Activated CD4-positive, alpha-beta T cell treated with anti-CD3 and anti-CD28 coated beads, Interleukin-2, amount 10 ng/mL, durations not matched to agents 7 days and 5 days (primary cell): ENCODE results near the gene CHAF1A. TPM values are rescaled to one million over a fixed set of nuclear protein-coding genes. Genes with fewer than 3 reads are reported as not detected.

Source experiments
- CTCF ChIA-PET: fragments of 350-600 bp; sonication (Branson Sonifier 250); formaldehyde crosslinking; loops from one replicate; lab custom pipeline; 2021; ENCODE audit warnings: antibody characterized with exemption; lab: Charles Lee
- POLR2A ChIA-PET: fragments of 350-600 bp; sonication (Branson Sonifier 250); formaldehyde crosslinking; loops from one replicate; lab custom pipeline; 2021; ENCODE audit warnings: antibody characterized with exemption; lab: Charles Lee
- DNase-seq: peaks from one replicate; pipeline ENCODE4 v3.0.0-alpha.2; 2020
- H3K27ac Mint-ChIP-seq: one replicate; pipeline ENCODE4 v1.8.0; 2021; ENCODE audit warnings: mild to moderate bottlenecking, moderate library complexity, mixed read lengths
- H3K27me3 Mint-ChIP-seq: one replicate; pipeline ENCODE4 v1.8.0; 2021; ENCODE audit warnings: mixed read lengths
- H3K36me3 Mint-ChIP-seq: one replicate; pipeline ENCODE4 v1.8.0; 2021; ENCODE audit warnings: low read depth, mixed read lengths
- H3K4me1 Mint-ChIP-seq: one replicate; pipeline ENCODE4 v1.8.0; 2021; ENCODE audit warnings: mixed read lengths
- H3K4me3 Mint-ChIP-seq: one replicate; pipeline ENCODE4 v1.8.0; 2021; ENCODE audit warnings: mild to moderate bottlenecking, moderate library complexity, mixed read lengths
- H3K9me3 Mint-ChIP-seq: one replicate; pipeline ENCODE4 v1.8.0; 2021; ENCODE audit warnings: mixed read lengths
- total RNA-seq, 2 experiments: library from RNA; stranded (reverse); gene quantifications; one replicate each; pipeline ENCODE4 v1.2.3, GENCODE V29; 2021

Gene CHAF1A
- total RNA-seq, 2 experiments from 2014 or later: 77.1 to 83.7 TPM

GRCh38 chr19:4376028-4376670, 26.3 kb upstream of the CHAF1A start:
- CTCF ChIA-PET: interaction anchor here (1.6 to 4.7 kb wide), 3 partner anchors 18 to 109 kb away, joined by 3 to 25 read pairs (median 7); partner anchors contain the start of gene SH3GL1
- POLR2A ChIA-PET: interaction anchor here (0.8 kb wide), 1 partner anchor 26 kb away, joined by 3 read pairs; no protein-coding TSS in a partner anchor
- no peak overlapping the region for H3K4me3 Mint-ChIP-seq

GRCh38 chr19:4376671-4376990, 25.8 kb upstream of the CHAF1A start:
- DNase-seq: no peak
- Mint-ChIP-seq H3K4me3 (no peak overlapping the region), H3K4me1 (peaks cover 80% of the 10 kb centered on the region), H3K27ac (peak overlapping the region; percentile 60), H3K9me3 (no peaks in the 10 kb centered on the region), H3K36me3 (peaks cover 8% of the 10 kb centered on the region), H3K27me3 (no peaks in the 10 kb centered on the region)
- CTCF ChIA-PET: interaction anchor here (2.3 to 4.7 kb wide), 2 partner anchors 24 to 110 kb away, joined by 7 to 25 read pairs; partner anchors contain the start of gene SH3GL1
- POLR2A ChIA-PET: no interaction called here

More at GRCh38 chr19:4376028-4376670, 26.3 kb upstream of the CHAF1A start:
- Mint-ChIP-seq H3K4me1 (peaks cover 81% of the 10 kb centered on the region), H3K36me3 (peaks cover 8% of the 10 kb centered on the region), H3K27me3 (no peaks in the 10 kb centered on the region), H3K27ac (peak overlapping the region; percentile 50), H3K9me3 (no peaks in the 10 kb centered on the region)
- DNase-seq: no peak

- CTCF ChIA-PET: interaction anchor here (2.3 to 4.7 kb wide), 2 partner anchors 23 to 111 kb away, joined by 7 to 25 read pairs; partner anchors contain the start of gene SH3GL1
- H3K4me1 Mint-ChIP-seq: peaks cover 79% of the 10 kb centered on the region
Measured at GRCh38 chr19:4376991-4377781, 25.3 kb upstream of the CHAF1A start.

GRCh38 chr19:4378886-4379285, 23.6 kb upstream of the CHAF1A start:
- ChIA-PET CTCF (interaction anchor here (0.7 to 5.6 kb wide), 4 partner anchors 9 to 26 kb away, joined by 3 to 27 read pairs (median 14); partner anchors contain the start of gene SH3GL1), POLR2A (no interaction called here)
- Mint-ChIP-seq H3K4me3 (peak overlapping the region; percentile 75), H3K4me1 (peaks cover 78% of the 10 kb centered on the region), H3K36me3 (peaks cover 13% of the 10 kb centered on the region), H3K27me3 (no peaks in the 10 kb centered on the region), H3K27ac (peak overlapping the region; percentile 88), H3K9me3 (no peaks in the 10 kb centered on the region)
- DNase-seq: no peak

More at GRCh38 chr19:4376991-4377781, 25.3 kb upstream of the CHAF1A start:
- no peak for DNase-seq
- no peak overlapping the region for H3K4me3 Mint-ChIP-seq
- peaks cover 8% of the 10 kb centered on the region for H3K36me3 Mint-ChIP-seq
- no peak overlapping the region for H3K27ac Mint-ChIP-seq
- no peaks in the 10 kb centered on the region for H3K9me3 Mint-ChIP-seq
- H3K27me3 Mint-ChIP-seq: no peaks in the 10 kb centered on the region
- POLR2A ChIA-PET: no interaction called here

- no peak for DNase-seq
- ChIA-PET CTCF (interaction anchor here (1.1 to 5.6 kb wide), 3 partner anchors 10 to 21 kb away, joined by 3 to 27 read pairs (median 4); partner anchors contain the start of gene SH3GL1), POLR2A (interaction anchor here (0.6 kb wide), 1 partner anchor 39 kb away, joined by 6 read pairs; no protein-coding TSS in a partner anchor)
- peaks cover 13% of the 10 kb centered on the region for H3K36me3 Mint-ChIP-seq
- H3K27me3 Mint-ChIP-seq: no peaks in the 10 kb centered on the region
- H3K4me3 Mint-ChIP-seq: peak overlapping the region; percentile 75
- H3K27ac Mint-ChIP-seq: peak overlapping the region; percentile 88
- H3K9me3 Mint-ChIP-seq: no peaks in the 10 kb centered on the region
- peaks cover 74% of the 10 kb centered on the region for H3K4me1 Mint-ChIP-seq
Measured at GRCh38 chr19:4379383-4380253, 22.8 kb upstream of the CHAF1A start.

GRCh38 chr19:4380254-4380727, 22.1 kb upstream of the CHAF1A start:
- ChIA-PET POLR2A (interaction anchor here (0.6 kb wide), 1 partner anchor 38 kb away, joined by 6 read pairs; no protein-coding TSS in a partner anchor), CTCF (interaction anchor here (1.1 to 5.6 kb wide), 2 partner anchors 13 to 20 kb away, joined by 3 to 27 read pairs; partner anchors contain the start of gene SH3GL1)
- Mint-ChIP-seq H3K9me3 (no peaks in the 10 kb centered on the region), H3K4me3 (peak overlapping the region; percentile 75), H3K4me1 (peaks cover 71% of the 10 kb centered on the region), H3K27me3 (no peaks in the 10 kb centered on the region), H3K27ac (peak overlapping the region; percentile 88), H3K36me3 (peaks cover 13% of the 10 kb centered on the region)
- DNase-seq: peak; percentile 73

- no peak overlapping the region for H3K27ac Mint-ChIP-seq
Measured at GRCh38 chr19:4385291-4386040, 17.0 kb upstream of the CHAF1A start.

GRCh38 chr19:4386041-4386782, 16.2 kb upstream of the CHAF1A start:
- Mint-ChIP-seq H3K27ac (no peak overlapping the region), H3K36me3 (peaks cover 18% of the 10 kb centered on the region), H3K27me3 (no peaks in the 10 kb centered on the region), H3K9me3 (no peaks in the 10 kb centered on the region), H3K4me1 (peaks cover 42% of the 10 kb centered on the region), H3K4me3 (no peak overlapping the region)
- POLR2A ChIA-PET: no interaction called here
- DNase-seq: no peak
- CTCF ChIA-PET: interaction anchor here (0.6 to 2.1 kb wide), 3 partner anchors 14 to 326 kb away, joined by 3 to 9 read pairs (median 5); partner anchors contain the start of gene SH3GL1

More at GRCh38 chr19:4385291-4386040, 17.0 kb upstream of the CHAF1A start:
- Mint-ChIP-seq H3K4me3 (no peak overlapping the region), H3K4me1 (peaks cover 42% of the 10 kb centered on the region), H3K27me3 (no peaks in the 10 kb centered on the region), H3K36me3 (peaks cover 15% of the 10 kb centered on the region), H3K9me3 (no peaks in the 10 kb centered on the region)
- no peak for DNase-seq
- POLR2A ChIA-PET: no interaction called here
- CTCF ChIA-PET: interaction anchor here (0.6 to 2.1 kb wide), 6 partner anchors 8 to 247 kb away, joined by 3 to 9 read pairs (median 4); partner anchors contain the start of gene SH3GL1

- Mint-ChIP-seq H3K9me3 (no peaks in the 10 kb centered on the region), H3K36me3 (peaks cover 16% of the 10 kb centered on the region), H3K27ac (no peak overlapping the region), H3K4me3 (no peak overlapping the region), H3K4me1 (peaks cover 45% of the 10 kb centered on the region), H3K27me3 (no peaks in the 10 kb centered on the region)
- DNase-seq: no peak
- ChIA-PET POLR2A (no interaction called here), CTCF (interaction anchor here (1.3 to 1.9 kb wide), 2 partner anchors 12 to 23 kb away, joined by 4 to 9 read pairs; partner anchors contain the start of gene SH3GL1)
Measured at GRCh38 chr19:4388337-4389063, 13.9 kb upstream of the CHAF1A start.

GRCh38 chr19:4389064-4389375, 13.4 kb upstream of the CHAF1A start:
- Mint-ChIP-seq H3K9me3 (no peaks in the 10 kb centered on the region), H3K4me1 (peaks cover 43% of the 10 kb centered on the region), H3K27me3 (no peaks in the 10 kb centered on the region), H3K4me3 (no peak overlapping the region), H3K27ac (no peak overlapping the region), H3K36me3 (peaks cover 15% of the 10 kb centered on the region)
- POLR2A ChIA-PET: no interaction called here
- CTCF ChIA-PET: no interaction called here
- DNase-seq: no peak
